ENCODE data around the gene JAK2.
"Not testable (repeated sequence)": the region's sequence is repeated elsewhere in the genome, so short reads cannot be mapped to it uniquely, and the experiment has no call there.

JAK2 gene

GRCh38 chr9:5043381-5043780 lies 58.3 kb downstream of the JAK2 start:
- no peak for DNase-seq

DNA sequence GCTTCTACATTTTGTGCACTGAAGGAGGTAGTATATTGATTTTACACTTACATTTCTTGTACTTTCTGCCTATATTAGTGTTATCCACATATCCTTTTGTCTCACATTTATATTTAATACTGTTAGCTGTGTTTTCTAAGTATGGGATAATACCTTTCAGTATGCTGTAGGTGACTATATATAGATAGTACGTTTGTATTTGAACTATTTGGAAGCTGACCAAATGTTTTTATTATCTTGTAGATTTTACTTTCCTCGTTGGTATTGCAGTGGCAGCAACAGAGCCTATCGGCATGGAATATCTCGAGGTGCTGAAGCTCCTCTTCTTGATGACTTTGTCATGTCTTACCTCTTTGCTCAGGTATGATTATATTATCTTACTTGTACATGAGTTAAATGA lies 59.1 kb downstream of the JAK2 start:
- no peak for DNase-seq

GRCh38 chr9:5052838-5053237 lies 67.8 kb downstream of the JAK2 start:
- no peak for DNase-seq

DNA sequence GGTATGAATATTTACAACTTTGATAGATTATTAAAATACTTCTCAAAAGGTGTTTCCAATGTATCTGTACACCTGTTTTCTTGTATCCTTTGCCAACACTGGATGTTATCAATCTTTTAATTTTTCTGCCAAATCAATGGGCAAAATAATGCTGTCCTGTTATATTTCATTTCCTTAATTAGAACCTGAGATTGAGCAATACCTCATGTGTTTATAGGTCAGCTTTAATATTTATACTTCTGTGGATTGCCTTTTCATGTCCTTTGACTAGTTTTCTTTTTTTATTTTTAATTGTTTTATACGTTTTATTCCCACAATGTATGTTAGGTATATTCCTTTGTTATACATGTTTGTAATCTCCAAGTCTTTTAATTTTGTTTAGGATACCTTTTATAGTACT lies 77.6 kb downstream of the JAK2 start:
- DNase-seq = no peak

DNA sequence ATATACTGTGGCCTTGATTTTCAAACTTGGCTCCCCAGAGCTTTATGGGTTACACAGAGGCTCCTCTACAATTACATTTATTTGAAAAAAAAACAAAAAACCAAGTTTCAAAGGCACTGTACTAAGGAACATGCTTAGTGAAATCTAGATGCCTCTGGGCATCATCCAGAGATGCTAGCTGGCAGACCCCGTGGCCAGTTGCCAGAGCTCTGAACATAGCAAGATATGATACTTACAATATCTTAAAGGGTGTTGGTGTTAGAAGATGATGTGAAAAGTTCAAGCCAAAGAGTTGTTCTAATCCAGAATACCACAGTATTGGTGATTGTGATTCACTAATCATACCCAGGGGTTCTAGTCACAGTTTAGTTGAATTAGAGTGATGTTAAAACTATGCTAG lies 87.8 kb downstream of the JAK2 start:
- DNase-seq = no peak

GRCh38 chr9:5073701-5074100 lies 88.6 kb downstream of the JAK2 start:
- no peak for DNase-seq

GRCh38 chr9:5085993-5086392 lies 100.9 kb downstream of the JAK2 start:
- DNase-seq = no peak

- DNase-seq = no peak
Observed at GRCh38 chr9:5089737-5090136, 104.7 kb downstream of the JAK2 start.

- DNase-seq = no peak
Observed at GRCh38 chr9:5095795-5096194, 110.7 kb downstream of the JAK2 start.

- no peak for DNase-seq
Observed at GRCh38 chr9:5099466-5099865, 114.4 kb downstream of the JAK2 start.

GRCh38 chr9:5101127-5101526 lies 116.1 kb downstream of the JAK2 start:
- DNase-seq = not testable (repeated sequence)

DNA sequence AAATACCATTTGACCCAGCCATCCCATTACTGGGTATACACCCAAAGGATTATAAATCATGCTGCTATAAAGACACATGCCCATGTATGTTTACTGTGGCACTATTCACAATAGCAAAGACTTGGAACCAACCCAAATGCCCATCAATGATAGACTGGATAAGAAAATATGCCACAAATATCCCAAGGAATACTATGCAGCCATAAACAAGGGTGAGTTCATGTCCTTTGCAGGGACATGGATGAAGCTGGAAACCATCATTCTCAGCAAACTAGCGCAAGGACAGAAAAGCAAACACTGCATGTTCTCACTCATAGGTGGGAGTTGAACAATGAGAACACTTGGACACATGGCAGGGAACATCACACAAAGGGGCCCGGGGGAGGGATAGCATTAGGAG lies 121.4 kb downstream of the JAK2 start:
- not testable (repeated sequence) for DNase-seq

DNA sequence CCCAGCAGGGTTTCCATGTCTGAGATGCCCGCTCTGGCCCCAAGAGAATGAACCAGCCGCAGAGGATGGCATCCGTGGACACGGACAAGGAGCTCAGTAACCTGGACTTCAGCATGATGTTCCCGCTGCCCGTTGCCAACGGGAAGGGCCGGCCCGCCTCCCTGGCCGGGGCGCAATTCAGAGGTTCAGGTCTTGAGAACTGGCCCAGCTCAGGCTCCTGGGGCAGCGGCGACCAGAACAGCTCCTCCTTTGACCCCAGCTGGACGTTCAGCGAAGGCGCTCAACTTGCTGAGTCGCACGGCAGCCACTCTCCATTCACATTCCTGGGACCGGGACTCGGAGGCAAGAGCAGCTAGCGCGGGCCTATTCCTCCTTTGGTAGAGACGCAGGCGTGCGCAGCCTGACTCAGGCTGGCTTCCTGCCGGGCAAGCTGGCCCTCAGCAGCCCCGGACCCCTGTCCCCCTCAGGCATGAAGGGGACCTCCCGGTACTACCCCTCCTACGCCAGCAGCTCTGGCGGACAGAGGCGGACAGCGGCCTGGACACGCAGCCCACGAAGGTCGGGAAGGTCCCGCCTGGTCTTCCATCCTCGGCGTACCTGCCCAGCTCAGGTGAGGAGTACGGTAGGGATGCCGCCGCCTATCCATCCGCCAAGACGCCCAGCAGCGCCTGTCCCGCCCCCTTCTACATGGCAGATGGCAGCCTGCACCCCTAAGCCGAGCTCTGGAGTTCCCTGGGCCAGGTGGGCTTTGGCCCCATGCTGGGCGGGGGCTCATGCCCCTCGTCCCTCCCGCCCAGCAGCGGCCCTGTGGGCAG lies 126.0 kb downstream of the JAK2 start:
- DNase-seq = no peak

GRCh38 chr9:5111696-5112095 lies 126.6 kb downstream of the JAK2 start:
- no peak for DNase-seq

DNA sequence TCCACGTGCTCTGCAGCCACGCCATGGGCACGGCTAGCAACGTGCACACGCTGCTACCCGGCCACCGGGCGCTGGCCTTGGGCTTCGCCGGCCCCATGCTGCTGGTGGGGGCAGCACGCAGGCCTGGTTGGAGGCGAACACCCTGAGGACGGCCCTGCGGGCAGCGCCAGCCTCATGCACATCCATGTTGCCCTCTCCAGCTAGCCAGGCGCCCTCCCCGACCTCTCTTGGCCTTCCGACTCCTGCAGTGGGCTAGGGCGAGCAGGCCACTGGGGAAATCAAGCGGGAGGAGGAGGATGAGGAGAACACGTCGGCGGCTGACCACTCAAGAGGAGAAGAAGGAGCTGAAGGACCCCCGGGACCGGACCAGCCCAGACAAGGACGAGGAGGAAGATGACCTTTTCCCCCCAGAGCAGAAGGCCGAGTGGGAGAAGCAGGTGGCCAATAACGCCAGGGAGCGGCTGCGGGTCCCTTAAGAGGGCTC lies 127.1 kb downstream of the JAK2 start:
- DNase-seq = no peak

GRCh38 chr9:5112646-5113045 lies 127.6 kb downstream of the JAK2 start:
- no peak for DNase-seq

DNA sequence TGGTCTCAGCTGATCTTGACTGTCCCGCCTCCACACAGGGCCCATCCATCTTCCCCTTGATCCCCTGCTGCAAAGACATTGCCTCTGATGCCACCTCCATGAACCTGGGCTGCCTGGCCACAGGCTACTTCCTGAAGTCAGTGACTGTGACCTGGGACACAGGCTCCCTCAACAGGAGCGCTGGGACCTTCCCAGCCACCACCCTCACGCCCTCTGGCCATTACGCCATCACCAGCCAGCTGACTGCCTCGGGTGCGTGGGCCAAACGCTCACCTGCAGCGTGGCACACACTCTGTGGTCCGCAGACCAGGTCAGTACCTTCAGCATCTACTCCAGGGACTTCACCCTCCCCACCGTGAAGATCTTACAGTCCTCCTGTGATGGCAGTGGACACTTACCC lies 128.5 kb downstream of the JAK2 start:
- no peak for DNase-seq

DNA sequence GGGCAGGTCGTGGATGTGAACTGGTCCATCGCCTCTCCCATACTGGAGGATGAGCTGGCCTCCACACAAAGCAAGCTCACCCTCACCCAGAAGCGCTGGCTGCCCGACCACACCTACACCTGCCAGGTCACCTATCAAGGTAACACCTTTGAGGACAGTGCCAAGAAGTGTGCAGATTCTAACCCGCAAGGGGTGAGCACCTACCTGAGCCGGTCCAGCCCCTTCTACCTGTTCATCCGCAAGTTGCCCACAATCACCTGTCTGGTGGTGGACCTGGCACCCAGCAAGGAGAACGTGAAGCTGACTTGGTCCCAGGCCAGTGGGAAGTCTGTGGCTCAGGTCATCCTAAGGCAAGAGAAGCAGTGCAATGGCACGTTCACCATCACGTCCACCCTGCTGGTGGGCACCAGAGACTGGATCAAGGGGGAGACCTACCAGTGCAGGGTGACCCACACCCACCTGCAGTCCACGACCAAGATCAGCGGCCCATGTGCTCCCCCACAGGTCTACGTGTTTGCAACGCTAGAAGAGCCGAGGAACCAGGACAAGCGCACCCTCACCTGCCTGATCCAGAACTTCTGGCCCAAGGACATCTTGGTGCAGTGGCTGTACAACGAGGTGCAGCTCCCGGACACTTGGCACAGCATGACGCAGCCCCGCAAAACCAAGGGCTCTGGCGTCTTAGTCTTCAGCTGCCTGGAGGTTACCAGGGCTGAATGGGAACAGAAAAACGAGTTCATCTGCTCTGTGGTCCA lies 129.1 kb downstream of the JAK2 start:
- no peak for DNase-seq

GRCh38 chr9:5122116-5122515 lies 137.0 kb downstream of the JAK2 start:
- DNase-seq = no peak

- DNase-seq = no peak
Observed at GRCh38 chr9:5122516-5122915, 137.4 kb downstream of the JAK2 start.

DNA sequence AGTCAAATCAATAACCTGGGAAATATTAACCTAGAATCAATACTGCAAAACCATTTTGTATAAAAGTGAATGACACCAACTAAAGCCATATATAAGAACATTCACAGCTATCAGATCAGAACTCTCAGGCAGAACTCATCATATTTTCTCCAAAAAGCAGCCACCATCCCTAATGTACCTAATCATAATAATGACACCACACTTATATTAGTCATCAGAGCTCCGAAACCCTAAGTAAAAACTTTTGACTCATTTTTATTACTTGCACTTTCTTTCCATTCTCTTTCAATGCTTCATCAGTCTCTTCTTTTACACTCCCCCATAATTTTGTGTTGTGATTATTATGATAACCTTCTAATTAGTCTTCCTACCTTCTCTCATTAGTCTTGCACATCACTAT lies 155.1 kb downstream of the JAK2 start:
- DNase-seq = no peak

- DNase-seq = no peak
Observed at GRCh38 chr9:5144217-5144616, 159.1 kb downstream of the JAK2 start.

DNA sequence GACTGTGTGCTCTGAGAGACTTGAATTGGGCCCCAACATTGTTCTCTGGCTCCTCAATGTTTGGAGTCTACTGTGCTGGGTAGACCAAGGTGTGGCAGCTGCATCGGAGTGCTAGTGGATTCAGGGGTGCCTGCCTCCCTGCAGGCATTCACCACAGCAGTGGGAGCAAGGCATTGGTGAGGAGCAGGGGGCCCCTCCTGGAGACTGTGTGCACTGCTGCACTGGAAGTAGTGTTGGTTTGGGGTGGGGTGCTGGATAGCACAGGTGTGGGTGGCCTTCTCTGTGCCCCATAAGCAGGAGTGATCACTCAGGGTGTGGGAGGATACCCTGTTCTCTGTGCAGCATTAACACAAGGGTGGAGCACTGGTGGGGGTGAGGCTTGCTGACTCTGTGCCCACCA lies 161.2 kb downstream of the JAK2 start:
- no peak for DNase-seq
